22Rv1 (cell line): ENCODE results near the gene OR2Y1.

Experiments used
- CTCF ChIP-seq: fragments of 450-650 bp; IDR thresholded peaks from 2 replicates; pipeline ENCODE4 v1.5.1; 2017; ENCODE audit warnings: mild to moderate bottlenecking
- ZFX ChIP-seq: fragments of 450-650 bp; IDR thresholded peaks from 2 replicates; pipeline ENCODE4 v1.6.1; 2017; ENCODE audit warnings: antibody characterized with exemption, borderline replicate concordance

GRCh38 chr5:180785121-180785781 is 45.4 kb upstream of the OR2Y1 start:
- no peak for TF ChIP-seq CTCF
- no peak for TF ChIP-seq ZFX
